Psoas muscle (tissue), 8 donors: ENCODE results near the gene TTC22. TPM values are rescaled to one million over a fixed set of nuclear protein-coding genes. Genes with fewer than 3 reads are reported as not detected.

ENCODE experiments used
- ATAC-seq, 4 donors: fragments of 200-7000 bp; cut with Tn5 transposase; one replicate each; pipeline ENCODE4 v1.9.1; 2020; ENCODE audit warnings: moderate library complexity in 3 of 4, mild to moderate bottlenecking in 2 of 4
- DNase-seq, 2 donors: peaks; one replicate each; pipeline ENCODE4 v3.0.0-alpha.2; 2020
- H3K27ac ChIP-seq: fragments of 200-600 bp; one replicate; pipeline ENCODE4 v1.8.0; 2022
- H3K27me3 ChIP-seq, 3 donors: fragments of 200-600 bp in 1 of 3; one replicate each; pipeline versions ENCODE4 v1.6.1 to v1.8.0; 2013 to 2022; ENCODE audit warnings: low read length in 2 of 3, mild to moderate bottlenecking in 2 of 3, moderate library complexity in 1 of 3; ENCODE audit not compliant: insufficient read depth in 3 of 3
- H3K36me3 ChIP-seq, 2 donors: fragments of 200-600 bp in 1 of 2; one replicate each; pipeline versions ENCODE4 v1.6.1 to v1.8.0; 2013 to 2022; ENCODE audit warnings: low read depth in 1 of 2, mild to moderate bottlenecking in 1 of 2, moderate library complexity in 1 of 2; ENCODE audit not compliant: insufficient read depth in 1 of 2
- H3K4me1 ChIP-seq: fragments of 200-600 bp; one replicate; pipeline ENCODE4 v1.8.0; 2022
- H3K4me3 ChIP-seq: fragments of 200-600 bp; one replicate; pipeline ENCODE4 v1.8.0; 2022; ENCODE audit warnings: mild to moderate bottlenecking
- H3K9me3 ChIP-seq: fragments of 200-600 bp; one replicate; pipeline ENCODE4 v1.8.0; 2022
- CTCF ChIP-seq: fragments of 200-600 bp; IDR thresholded peaks from one replicate; pipeline ENCODE4 v1.8.0; 2022; ENCODE audit warnings: antibody characterized with exemption
- WGBS, 3 donors: extraction: QIAGEN DNeasy Blood & Tissue Kit; methylation state at CpG; one replicate each; pipeline versions ENCODE4 v1.1.6 to v1.1.7; 2013; 5-methylcytosine and 5-hydroxymethylcytosine counted together
- intact Hi-C, 2 donors: fragments of 100-400 bp; cut with DNase I; formaldehyde crosslinking; loops; one replicate each; pipeline versions ENCODE4 v1.11.0 to v1.14.2; 2022
- polyA plus RNA-seq, 3 donors: library from polyadenylated mRNA; stranded (reverse); fragments of 200-250 nt; gene quantifications; one replicate each; pipeline ENCODE4 v1.2.3, GENCODE V29; 2013
- total RNA-seq, 4 donors: library from RNA; stranded (reverse); fragmentation: NEBNext Ultra II Directional in 2 of 4; extraction: Animal tissue kit (Norgen Biotek cat#: 25700) in 2 of 4; gene quantifications; one replicate each; pipeline versions ENCODE4 v1.2.1 to v1.2.4, GENCODE V29; 2021 to 2023
- donor health status: healthy with polysubstance abuse.
- donor health status: DM: no; HTN: no; CAD: no; lungs with moderate emphysema.
- donor health status: Bipolar disorder and iron deficiency.
- donor health status: healthy.
- donor health status: DM: yes; HTN: yes; CAD: no.
- donor health status: DM: no; HTN: no; CAD: no.
- donor health status: DM: no; HTN: no; CAD: no.
- donor health status: DM: yes; HTN: yes; CAD: no.

Gene TTC22
- total and polyA plus RNA-seq, 7 donors = 0.03 to 0.13 (median 0.03) TPM; not detected in 2

GRCh38 chr1:54835131-54835898 lies 34.2 kb upstream of the TTC22 start:
- H3K4me1 ChIP-seq = no peaks in the 10 kb centered on the region
- intact Hi-C loops = no loop called here
- ATAC-seq (no peak), DNase-seq (no peak)
- no peaks in the 10 kb centered on the region for H3K36me3 ChIP-seq
- peaks cover 6% of the 10 kb centered on the region for H3K9me3 ChIP-seq
- no peak overlapping the region for H3K4me3 ChIP-seq
- H3K27ac ChIP-seq = no peak overlapping the region
- peaks cover 0 to 2% (median 0%) of the 10 kb centered on the region in 3 donors for H3K27me3 ChIP-seq
- TF ChIP-seq CTCF = no peak
- WGBS, 3 donors = 71 to 76% (median 72%) methylated on average over 6 of the region's 6 CpGs

- no peak overlapping the region for H3K4me3 ChIP-seq
- 93 to 100% (median 95%) methylated on average over 1 of the region's 1 CpG for WGBS, 3 donors
- no peak overlapping the region for H3K27ac ChIP-seq
- TF ChIP-seq CTCF = no peak
- DNase-seq (no peak), ATAC-seq (no peak)
- peaks cover 0 to 2% (median 0%) of the 10 kb centered on the region in 3 donors for H3K27me3 ChIP-seq
- H3K9me3 ChIP-seq = peaks cover 6% of the 10 kb centered on the region
- no peaks in the 10 kb centered on the region for H3K36me3 ChIP-seq
- no peaks in the 10 kb centered on the region for H3K4me1 ChIP-seq
- intact Hi-C loops = no loop called here
Observed at GRCh38 chr1:54834007-54834541, 33.0 kb upstream of the TTC22 start.

GRCh38 chr1:54833121-54833520 lies 32.0 kb upstream of the TTC22 start:
- H3K9me3 ChIP-seq = peaks cover 13% of the 10 kb centered on the region
- no peaks in the 10 kb centered on the region for H3K36me3 ChIP-seq
- no peak for TF ChIP-seq CTCF
- WGBS, 3 donors = 63 to 65% (median 64%) methylated on average over 9 of the region's 9 CpGs
- no peak for ATAC-seq
- H3K27me3 ChIP-seq = peaks cover 0 to 2% (median 0%) of the 10 kb centered on the region in 3 donors
- DNase-seq = no peak
- intact Hi-C loops = no loop called here
- H3K4me1 ChIP-seq = no peaks in the 10 kb centered on the region
- no peak overlapping the region for H3K4me3 ChIP-seq
- H3K27ac ChIP-seq = no peak overlapping the region

- H3K9me3 ChIP-seq = peaks cover 33% of the 10 kb centered on the region
- intact Hi-C loops = no loop called here
Observed at GRCh38 chr1:54826226-54826816, 25.2 kb upstream of the TTC22 start.

More at GRCh38 chr1:54826226-54826816, 25.2 kb upstream of the TTC22 start:
- Histone ChIP-seq H3K4me1 (no peaks in the 10 kb centered on the region), H3K27me3 (no peaks in the 10 kb centered on the region), H3K27ac (no peak overlapping the region), H3K4me3 (no peak overlapping the region), H3K36me3 (no peaks in the 10 kb centered on the region)
- 69 to 80% (median 75%) methylated on average over 4 of the region's 4 CpGs for WGBS, 3 donors
- ATAC-seq = no peak
- no peak for DNase-seq
- TF ChIP-seq CTCF = no peak
